ENCODE results near the gene TMEM126A.

Gene TMEM126A

DNA sequence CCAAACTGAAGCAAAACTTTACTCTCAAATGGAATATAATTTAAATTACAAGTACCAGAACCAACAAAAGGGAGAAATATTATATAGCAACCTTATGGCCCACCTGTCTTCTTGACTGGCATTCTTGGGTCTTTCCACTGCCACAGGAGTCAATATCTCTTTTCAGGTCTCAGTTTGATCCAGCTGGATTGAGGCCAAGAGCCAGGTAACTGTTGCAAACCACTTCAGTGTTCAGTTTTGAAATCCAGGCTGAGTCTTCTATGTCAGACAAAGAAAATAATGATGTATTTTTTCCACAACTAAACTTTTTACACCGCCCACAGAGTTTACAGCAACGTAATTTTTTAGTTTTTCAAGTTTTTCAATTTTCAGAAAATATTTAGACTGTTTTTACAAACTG, 21.3 kb upstream of the TMEM126A start:
- peaks cover 9% of the 10 kb centered on the region for H3K4me1 ChIP-seq (ENCODE audit: control insufficient read depth, insufficient read depth, low read length)
- H3K4me3 ChIP-seq (ENCODE audit: insufficient read depth, low read depth, low read length) = no peak overlapping the region

GRCh38 chr11:85627332-85627997, 20.3 kb upstream of the TMEM126A start, which contains the start of gene DLG2:
Gene DLG2 (minus strand): TSS chr11:85627344.
- peaks cover 9% of the 10 kb centered on the region for H3K4me1 ChIP-seq (ENCODE audit: control insufficient read depth, insufficient read depth, low read length)
- H3K4me3 ChIP-seq (ENCODE audit: insufficient read depth, low read depth, low read length) = peak within 1 kb of the TSS; percentile 81
- no peaks in the 10 kb centered on the region for H3K9me3 ChIP-seq (ENCODE audit: control insufficient read depth, low read length)
- peak within 1 kb of the TSS; percentile 80 for H3K27ac ChIP-seq (ENCODE audit: insufficient read depth, low read depth, low read length, poor library complexity, severe bottlenecking)
- WGBS, 2 experiments = 3 to 4% methylated on average over 23 of the region's 23 CpGs
- peaks cover 3% of the 10 kb centered on the region for H3K36me3 ChIP-seq (ENCODE audit: control insufficient read depth, insufficient read depth, low read length)
- H3K27me3 ChIP-seq (ENCODE audit: control insufficient read depth, insufficient read depth, low read length, poor library complexity, severe bottlenecking) = no peaks in the 10 kb centered on the region

More for the DNA sequence above, 21.3 kb upstream of the TMEM126A start:
- WGBS, 2 experiments = 80 to 90% methylated on average over 1 to 2 of the region's 2 CpGs
- no peaks in the 10 kb centered on the region for H3K9me3 ChIP-seq (ENCODE audit: control insufficient read depth, low read length)
- H3K36me3 ChIP-seq (ENCODE audit: control insufficient read depth, insufficient read depth, low read length) = no peaks in the 10 kb centered on the region
- H3K27ac ChIP-seq (ENCODE audit: insufficient read depth, low read depth, low read length, poor library complexity, severe bottlenecking) = no peak overlapping the region
- no peaks in the 10 kb centered on the region for H3K27me3 ChIP-seq (ENCODE audit: control insufficient read depth, insufficient read depth, low read length, poor library complexity, severe bottlenecking)

GRCh38 chr11:85627998-85628770, 19.6 kb upstream of the TMEM126A start, which contains the start of gene TMEM126B:
Gene TMEM126B (plus strand): TSS chr11:85628593. CDS start chr11:85628608, 15 bp downstream.
- WGBS, 2 experiments = 0 to 1% methylated on average over 41 of the region's 41 CpGs
- H3K4me3 ChIP-seq (ENCODE audit: insufficient read depth, low read depth, low read length) = peak within 1 kb of the TSS; percentile 81
- H3K9me3 ChIP-seq (ENCODE audit: control insufficient read depth, low read length) = no peaks in the 10 kb centered on the region
- peak within 1 kb of the TSS; percentile 80 for H3K27ac ChIP-seq (ENCODE audit: insufficient read depth, low read depth, low read length, poor library complexity, severe bottlenecking)
- peaks cover 9% of the 10 kb centered on the region for H3K4me1 ChIP-seq (ENCODE audit: control insufficient read depth, insufficient read depth, low read length)
- H3K27me3 ChIP-seq (ENCODE audit: control insufficient read depth, insufficient read depth, low read length, poor library complexity, severe bottlenecking) = no peaks in the 10 kb centered on the region
- H3K36me3 ChIP-seq (ENCODE audit: control insufficient read depth, insufficient read depth, low read length) = peaks cover 3% of the 10 kb centered on the region

- Histone ChIP-seq H3K27me3 (ENCODE audit: control insufficient read depth, insufficient read depth, low read length, poor library complexity, severe bottlenecking) (no peaks in the 10 kb centered on the region), H3K4me3 (ENCODE audit: insufficient read depth, low read depth, low read length) (peak overlapping the region; percentile 81), H3K4me1 (ENCODE audit: control insufficient read depth, insufficient read depth, low read length) (peaks cover 9% of the 10 kb centered on the region), H3K36me3 (ENCODE audit: control insufficient read depth, insufficient read depth, low read length) (peaks cover 3% of the 10 kb centered on the region), H3K9me3 (ENCODE audit: control insufficient read depth, low read length) (no peaks in the 10 kb centered on the region), H3K27ac (ENCODE audit: insufficient read depth, low read depth, low read length, poor library complexity, severe bottlenecking) (no peak overlapping the region)
- 0% methylated on average over 11 to 12 of the region's 13 CpGs for WGBS, 2 experiments
These were observed 18.9 kb upstream of the TMEM126A start for GRCh38 chr11:85628771-85629341.

DNA sequence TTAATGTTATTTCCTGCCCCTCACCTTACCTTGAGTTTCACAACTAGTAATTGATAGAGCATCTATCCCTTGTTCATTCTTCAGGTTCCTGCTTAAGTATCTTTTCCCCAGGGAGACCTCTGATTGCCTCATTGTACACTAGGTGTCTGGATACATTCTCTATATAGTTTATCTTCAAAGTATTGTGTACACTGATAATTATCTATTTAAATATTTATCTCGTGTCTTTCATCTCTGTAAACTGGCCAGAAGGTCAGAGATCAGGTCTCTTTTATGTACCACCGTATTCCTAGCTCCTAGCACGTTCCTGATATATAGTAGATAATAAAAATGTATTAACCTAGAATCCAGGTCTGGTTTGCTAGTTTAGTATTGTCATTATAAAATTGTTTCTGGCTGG, 13.0 kb upstream of the TMEM126A start:
- H3K27ac ChIP-seq (ENCODE audit: insufficient read depth, low read depth, low read length, poor library complexity, severe bottlenecking) = no peak overlapping the region

GRCh38 chr11:85643191-85643614, 4.6 kb upstream of the TMEM126A start:
- Histone ChIP-seq H3K27me3 (ENCODE audit: control insufficient read depth, insufficient read depth, low read length, poor library complexity, severe bottlenecking) (no peaks in the 10 kb centered on the region), H3K9me3 (ENCODE audit: control insufficient read depth, low read length) (no peaks in the 10 kb centered on the region), H3K4me3 (ENCODE audit: insufficient read depth, low read depth, low read length) (no peak overlapping the region), H3K4me1 (ENCODE audit: control insufficient read depth, insufficient read depth, low read length) (no peaks in the 10 kb centered on the region), H3K27ac (ENCODE audit: insufficient read depth, low read depth, low read length, poor library complexity, severe bottlenecking) (no peak overlapping the region), H3K36me3 (ENCODE audit: control insufficient read depth, insufficient read depth, low read length) (no peaks in the 10 kb centered on the region)
- 87 to 90% methylated on average over 2 of the region's 2 CpGs for WGBS, 2 experiments

More for the DNA sequence above, 13.0 kb upstream of the TMEM126A start:
- Histone ChIP-seq H3K9me3 (ENCODE audit: control insufficient read depth, low read length) (no peaks in the 10 kb centered on the region), H3K4me3 (ENCODE audit: insufficient read depth, low read depth, low read length) (no peak overlapping the region), H3K36me3 (ENCODE audit: control insufficient read depth, insufficient read depth, low read length) (peaks cover 5% of the 10 kb centered on the region), H3K4me1 (ENCODE audit: control insufficient read depth, insufficient read depth, low read length) (peaks cover under 1% of the 10 kb centered on the region), H3K27me3 (ENCODE audit: control insufficient read depth, insufficient read depth, low read length, poor library complexity, severe bottlenecking) (no peaks in the 10 kb centered on the region)
- WGBS, 2 experiments = 100% methylated on average over 1 to 2 of the region's 3 CpGs

GRCh38 chr11:85647078-85647477, 689 bp upstream of the TMEM126A start:
- H3K27ac ChIP-seq (ENCODE audit: insufficient read depth, low read depth, low read length, poor library complexity, severe bottlenecking) = no peak overlapping the region
- H3K4me1 ChIP-seq (ENCODE audit: control insufficient read depth, insufficient read depth, low read length) = no peaks in the 10 kb centered on the region

DNA sequence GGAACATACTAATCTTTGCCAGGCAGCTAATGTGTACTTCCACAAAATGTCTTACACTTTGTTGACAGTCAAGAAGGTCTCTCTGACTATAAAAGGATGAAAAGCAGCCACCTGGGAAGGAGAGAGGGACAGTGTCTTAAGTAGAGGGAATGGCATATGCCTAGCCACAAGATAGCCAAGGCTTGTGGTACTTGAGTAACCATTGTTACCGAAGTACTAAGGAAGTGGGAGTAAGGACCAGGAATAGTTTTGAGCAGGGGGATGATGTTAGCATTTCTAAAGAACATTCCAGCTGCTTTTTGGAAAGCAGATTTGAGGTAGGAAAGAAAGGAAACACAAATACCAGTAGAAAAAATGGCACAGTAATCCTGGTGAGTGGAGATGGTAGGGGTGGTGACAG, 3.4 kb downstream of the TMEM126A start:
- H3K9me3 ChIP-seq (ENCODE audit: control insufficient read depth, low read length) = no peaks in the 10 kb centered on the region
- 82 to 95% methylated on average over 1 of the region's 1 CpG for WGBS, 2 experiments
- no peaks in the 10 kb centered on the region for H3K4me1 ChIP-seq (ENCODE audit: control insufficient read depth, insufficient read depth, low read length)
- no peaks in the 10 kb centered on the region for H3K36me3 ChIP-seq (ENCODE audit: control insufficient read depth, insufficient read depth, low read length)
- H3K27me3 ChIP-seq (ENCODE audit: control insufficient read depth, insufficient read depth, low read length, poor library complexity, severe bottlenecking) = no peaks in the 10 kb centered on the region
- no peak overlapping the region for H3K4me3 ChIP-seq (ENCODE audit: insufficient read depth, low read depth, low read length)
- H3K27ac ChIP-seq (ENCODE audit: insufficient read depth, low read depth, low read length, poor library complexity, severe bottlenecking) = no peak overlapping the region

More at GRCh38 chr11:85647078-85647477, 689 bp upstream of the TMEM126A start:
- Histone ChIP-seq H3K36me3 (ENCODE audit: control insufficient read depth, insufficient read depth, low read length) (no peaks in the 10 kb centered on the region), H3K9me3 (ENCODE audit: control insufficient read depth, low read length) (no peaks in the 10 kb centered on the region), H3K4me3 (ENCODE audit: insufficient read depth, low read depth, low read length) (peak overlapping the region; percentile 62), H3K27me3 (ENCODE audit: control insufficient read depth, insufficient read depth, low read length, poor library complexity, severe bottlenecking) (no peaks in the 10 kb centered on the region)
- WGBS, 2 experiments = 82 to 84% methylated on average over 2 of the region's 2 CpGs

DNA sequence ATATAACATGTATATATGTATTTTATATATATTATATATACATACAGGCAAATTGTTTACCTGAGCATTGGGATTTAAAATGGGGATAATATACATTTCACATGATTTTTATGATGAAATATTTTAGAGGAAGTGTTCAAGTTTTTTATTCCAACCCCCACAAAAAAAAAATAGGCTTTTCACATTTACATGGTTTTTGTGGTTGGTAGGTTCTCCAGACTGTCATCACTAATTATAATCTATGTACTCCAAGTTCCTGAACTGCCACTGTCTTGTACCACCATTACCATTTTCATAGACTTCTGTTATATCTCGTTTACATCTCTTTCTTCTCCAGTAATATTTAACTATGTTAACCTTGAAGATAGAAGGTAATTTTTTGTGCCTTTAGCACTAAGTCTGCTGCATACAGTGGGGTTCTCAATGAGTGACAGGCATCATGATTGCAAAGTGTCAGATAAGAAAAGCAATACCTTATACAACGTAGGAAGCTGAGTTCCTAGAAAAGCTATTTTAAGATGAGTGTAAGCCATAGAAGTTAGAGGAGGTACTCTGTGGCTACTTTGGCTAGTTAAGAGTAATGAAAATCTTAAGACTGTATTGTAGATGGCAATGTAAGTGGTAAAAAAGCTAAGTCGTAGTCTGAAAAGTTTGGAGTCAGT, 5.2 kb downstream of the TMEM126A start:
- no peaks in the 10 kb centered on the region for H3K9me3 ChIP-seq (ENCODE audit: control insufficient read depth, low read length)
- WGBS, 2 experiments = 96 to 98% methylated on average over 2 of the region's 3 CpGs
- H3K36me3 ChIP-seq (ENCODE audit: control insufficient read depth, insufficient read depth, low read length) = no peaks in the 10 kb centered on the region
- H3K27me3 ChIP-seq (ENCODE audit: control insufficient read depth, insufficient read depth, low read length, poor library complexity, severe bottlenecking) = no peaks in the 10 kb centered on the region
- H3K4me1 ChIP-seq (ENCODE audit: control insufficient read depth, insufficient read depth, low read length) = no peaks in the 10 kb centered on the region
- H3K4me3 ChIP-seq (ENCODE audit: insufficient read depth, low read depth, low read length) = no peak overlapping the region
- no peak overlapping the region for H3K27ac ChIP-seq (ENCODE audit: insufficient read depth, low read depth, low read length, poor library complexity, severe bottlenecking)
